Mucosa of descending colon (tissue), 3 donors: Measurements from ENCODE around the gene KRT35. TPM values are rescaled to one million over a fixed set of nuclear protein-coding genes. Genes with fewer than 3 reads are reported as not detected.

Experiments used
- ATAC-seq: fragments of 200-7000 bp; cut with Tn5 transposase; one replicate; pipeline ENCODE4 v1.9.1; 2020; ENCODE audit warnings: mild to moderate bottlenecking, moderate library complexity
- DNase-seq, 3 donors: peaks; one replicate each; pipeline ENCODE4 v3.0.0-alpha.2; 2020
- H3K36me3 ChIP-seq: fragments of 200-600 bp; one replicate; pipeline ENCODE4 v1.8.0; 2021; ENCODE audit warnings: low read depth, mild to moderate bottlenecking
- H3K4me1 ChIP-seq: fragments of 200-600 bp; one replicate; pipeline ENCODE4 v1.8.0; 2021; ENCODE audit warnings: low read depth, mild to moderate bottlenecking
- H3K4me3 ChIP-seq: fragments of 200-600 bp; one replicate; pipeline ENCODE4 v1.8.0; 2021; ENCODE audit warnings: mild to moderate bottlenecking
- H3K9me3 ChIP-seq: fragments of 200-600 bp; one replicate; pipeline ENCODE4 v1.8.0; 2021; ENCODE audit warnings: mild to moderate bottlenecking
- CTCF ChIP-seq: fragments of 200-600 bp; IDR thresholded peaks from one replicate; pipeline ENCODE4 v1.8.0; 2022; ENCODE audit warnings: antibody characterized with exemption, mild to moderate bottlenecking
- intact Hi-C, 2 donors: fragments of 100-400 bp; cut with DNase I in 1 of 2; cut with micrococcal nuclease in 1 of 2; formaldehyde crosslinking; loops; one replicate each; pipeline versions ENCODE4 v1.11.0 to v1.11.1; 2022; cut with DNase I, micrococcal nuclease
- total RNA-seq, 3 donors: library from RNA; stranded (reverse); fragmentation: NEBNext Ultra II Directional in 2 of 3; extraction: Animal tissue kit (Norgen Biotek cat#: 25700) in 2 of 3; gene quantifications; one replicate each; pipeline versions ENCODE4 v1.2.1 to v1.2.4, GENCODE V29; 2021 to 2023
- donor health status: DM: no; HTN: no; CAD: no; lungs with moderate emphysema.
- donor health status: DM: no; HTN: no; CAD: no.
- donor health status: DM: no; HTN: yes; CAD: no.

KRT35 gene
- total RNA-seq, 3 donors from 2014 or later: not detected

DNA sequence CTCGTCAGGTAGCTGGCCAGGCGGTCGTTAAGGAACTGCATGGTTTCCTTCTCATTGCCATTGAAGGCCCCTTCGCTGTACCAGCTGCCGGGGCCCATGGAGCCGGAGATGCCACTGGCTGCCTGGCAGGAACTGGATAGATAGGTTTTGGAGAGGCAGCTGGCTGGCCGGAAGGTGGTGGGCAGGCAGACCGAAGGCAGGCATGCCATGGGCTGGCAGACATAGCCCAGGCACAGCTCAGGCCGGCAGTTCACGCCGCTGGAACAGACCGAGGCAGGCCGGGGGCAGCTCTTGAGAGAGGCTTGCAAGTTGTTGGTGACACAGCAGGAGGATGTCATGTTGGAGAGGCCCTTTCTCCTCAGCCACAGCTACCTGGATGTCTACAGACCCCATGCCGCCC, 14.0 kb downstream of the KRT35 start, which contains the start of gene KRT32:
Gene KRT32, minus strand, starts transcription at position 399 of the 400 bp plus-strand sequence. Its CDS starts 61 bp downstream, at position 338.
- no peak within 1 kb of the TSS for H3K4me3 ChIP-seq
- DNase-seq (no peak), ATAC-seq (no peak)
- H3K4me1 ChIP-seq: no peaks in the 10 kb centered on the region
- H3K36me3 ChIP-seq: no peaks in the 10 kb centered on the region
- no peaks in the 10 kb centered on the region for H3K9me3 ChIP-seq
- TF ChIP-seq CTCF: no peak
- intact Hi-C loops: no loop called here

- intact Hi-C loops: no loop called here
- no peaks in the 10 kb centered on the region for H3K36me3 ChIP-seq
- TF ChIP-seq CTCF: no peak
- H3K4me1 ChIP-seq: no peaks in the 10 kb centered on the region
- H3K4me3 ChIP-seq: no peak overlapping the region
- ATAC-seq (no peak), DNase-seq (no peak)
- no peaks in the 10 kb centered on the region for H3K9me3 ChIP-seq
Measured at GRCh38 chr17:41464682-41465081, 16.3 kb downstream of the KRT35 start.

GRCh38 chr17:41464173-41464572, 16.8 kb downstream of the KRT35 start:
- Histone ChIP-seq H3K4me3 (no peak overlapping the region), H3K9me3 (no peaks in the 10 kb centered on the region), H3K4me1 (no peaks in the 10 kb centered on the region), H3K36me3 (no peaks in the 10 kb centered on the region)
- ATAC-seq: no peak
- no peak for TF ChIP-seq CTCF
- DNase-seq: no peak
- intact Hi-C loops: no loop called here

GRCh38 chr17:41463746-41464145, 17.2 kb downstream of the KRT35 start:
- Histone ChIP-seq H3K36me3 (no peaks in the 10 kb centered on the region), H3K4me1 (no peaks in the 10 kb centered on the region), H3K4me3 (no peak overlapping the region), H3K9me3 (no peaks in the 10 kb centered on the region)
- ATAC-seq: no peak
- TF ChIP-seq CTCF: no peak
- no peak for DNase-seq
- intact Hi-C loops: no loop called here

- intact Hi-C loops: no loop called here
- ATAC-seq (no peak), DNase-seq (no peak)
- Histone ChIP-seq H3K36me3 (no peaks in the 10 kb centered on the region), H3K4me1 (no peaks in the 10 kb centered on the region), H3K4me3 (no peak overlapping the region), H3K9me3 (no peaks in the 10 kb centered on the region)
- TF ChIP-seq CTCF: no peak
Measured at GRCh38 chr17:41462705-41463104, 18.2 kb downstream of the KRT35 start.

- Histone ChIP-seq H3K4me3 (no peak overlapping the region), H3K4me1 (no peaks in the 10 kb centered on the region), H3K9me3 (no peaks in the 10 kb centered on the region), H3K36me3 (no peaks in the 10 kb centered on the region)
- ATAC-seq (no peak), DNase-seq (no peak)
- intact Hi-C loops: no loop called here
- no peak for TF ChIP-seq CTCF
Measured at GRCh38 chr17:41457676-41458075, 23.3 kb downstream of the KRT35 start.
